ENCODE data around the gene SNRNP48. TPM values are rescaled to one million over a fixed set of nuclear protein-coding genes. Genes with fewer than 3 reads are reported as not detected.

SNRNP48 gene
- total and polyA plus RNA-seq, 10 of the 15 experiments (the other 5 are each of a cell fraction or from before 2014, with no cell fraction given), result 3.2 to 14.4 (median 8.9) TPM

GRCh38 chr6:7589949-7590917, at the start of gene SNRNP48 (continued):
- TF ChIP-seq PAX8 (IDR thresholded peaks at IDR 0.05) (no peak), RUNX3 (IDR thresholded peaks at IDR 0.05; ENCODE audit: low read length) (peak; percentile 79), KDM1A (IDR thresholded peaks at IDR 0.05; ENCODE audit: borderline replicate concordance) (no peak), NFIC (IDR thresholded peaks at IDR 0.05; ENCODE audit: low read depth, low read length) (no peak), SUPT20H (IDR thresholded peaks at IDR 0.05; ENCODE audit: borderline replicate concordance, control insufficient read depth, low read depth, low read length) (no peak), FOS (IDR thresholded peaks at IDR 0.05; ENCODE audit: borderline replicate concordance, extremely low read depth, insufficient read length) (peak; percentile 11), CEBPB (IDR thresholded peaks at IDR 0.05; ENCODE audit: borderline replicate concordance in 1 of 2, low read depth in 2 of 2, low read length in 2 of 2) (no peak), NFXL1 (IDR thresholded peaks at IDR 0.05; ENCODE audit: borderline replicate concordance) (no peak), SPI1 (IDR thresholded peaks at IDR 0.05; ENCODE audit: borderline replicate concordance, insufficient read depth, low read depth, low read length) (peak; percentile 66; the same call in 1 of the 2 replicates), BCL11A (IDR thresholded peaks at IDR 0.05; ENCODE audit: low read depth, low read length) (no peak), MYC (IDR thresholded peaks at IDR 0.05; ENCODE audit: insufficient read depth, insufficient read length, insufficient replicate concordance, low read length, severe bottlenecking) (no peak), EP300 (IDR thresholded peaks at IDR 0.05; ENCODE audit: borderline replicate concordance in 1 of 2, control insufficient read depth in 1 of 2, low read depth in 2 of 2, low read length in 2 of 2) (no peak), POLR2AphosphoS5 (IDR thresholded peaks at IDR 0.05; ENCODE audit: low read length) (peak; percentile 84), DPF2 (IDR thresholded peaks at IDR 0.05) (no peak), NKRF (conservative IDR thresholded peaks at IDR 0.05) (no peak; the same call in 1 of the 2 replicates), CREM (IDR thresholded peaks at IDR 0.05; ENCODE audit: low read depth) (no peak), RAD21 (IDR thresholded peaks at IDR 0.05; ENCODE audit: insufficient read depth, low read depth, low read length) (no peak)
- TF ChIP-seq, protein P1, sequence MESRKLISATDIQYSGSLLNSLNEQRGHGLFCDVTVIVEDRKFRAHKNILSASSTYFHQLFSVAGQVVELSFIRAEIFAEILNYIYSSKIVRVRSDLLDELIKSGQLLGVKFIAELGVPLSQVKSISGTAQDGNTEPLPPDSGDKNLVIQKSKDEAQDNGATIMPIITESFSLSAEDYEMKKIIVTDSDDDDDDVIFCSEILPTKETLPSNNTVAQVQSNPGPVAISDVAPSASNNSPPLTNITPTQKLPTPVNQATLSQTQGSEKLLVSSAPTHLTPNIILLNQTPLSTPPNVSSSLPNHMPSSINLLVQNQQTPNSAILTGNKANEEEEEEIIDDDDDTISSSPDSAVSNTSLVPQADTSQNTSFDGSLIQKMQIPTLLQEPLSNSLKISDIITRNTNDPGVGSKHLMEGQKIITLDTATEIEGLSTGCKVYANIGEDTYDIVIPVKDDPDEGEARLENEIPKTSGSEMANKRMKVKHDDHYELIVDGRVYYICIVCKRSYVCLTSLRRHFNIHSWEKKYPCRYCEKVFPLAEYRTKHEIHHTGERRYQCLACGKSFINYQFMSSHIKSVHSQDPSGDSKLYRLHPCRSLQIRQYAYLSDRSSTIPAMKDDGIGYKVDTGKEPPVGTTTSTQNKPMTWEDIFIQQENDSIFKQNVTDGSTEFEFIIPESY (IDR thresholded peaks at IDR 0.05), result no peak
- TF ChIP-seq, protein P2, sequence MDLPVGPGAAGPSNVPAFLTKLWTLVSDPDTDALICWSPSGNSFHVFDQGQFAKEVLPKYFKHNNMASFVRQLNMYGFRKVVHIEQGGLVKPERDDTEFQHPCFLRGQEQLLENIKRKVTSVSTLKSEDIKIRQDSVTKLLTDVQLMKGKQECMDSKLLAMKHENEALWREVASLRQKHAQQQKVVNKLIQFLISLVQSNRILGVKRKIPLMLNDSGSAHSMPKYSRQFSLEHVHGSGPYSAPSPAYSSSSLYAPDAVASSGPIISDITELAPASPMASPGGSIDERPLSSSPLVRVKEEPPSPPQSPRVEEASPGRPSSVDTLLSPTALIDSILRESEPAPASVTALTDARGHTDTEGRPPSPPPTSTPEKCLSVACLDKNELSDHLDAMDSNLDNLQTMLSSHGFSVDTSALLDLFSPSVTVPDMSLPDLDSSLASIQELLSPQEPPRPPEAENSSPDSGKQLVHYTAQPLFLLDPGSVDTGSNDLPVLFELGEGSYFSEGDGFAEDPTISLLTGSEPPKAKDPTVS (IDR thresholded peaks at IDR 0.05; ENCODE audit: low read depth, low read length), result no peak
